ENCODE results near the gene ADRA2B.
"Not testable (repeated sequence)": the region's sequence is repeated elsewhere in the genome, so short reads cannot be mapped to it uniquely, and the experiment has no call there.

DNA sequence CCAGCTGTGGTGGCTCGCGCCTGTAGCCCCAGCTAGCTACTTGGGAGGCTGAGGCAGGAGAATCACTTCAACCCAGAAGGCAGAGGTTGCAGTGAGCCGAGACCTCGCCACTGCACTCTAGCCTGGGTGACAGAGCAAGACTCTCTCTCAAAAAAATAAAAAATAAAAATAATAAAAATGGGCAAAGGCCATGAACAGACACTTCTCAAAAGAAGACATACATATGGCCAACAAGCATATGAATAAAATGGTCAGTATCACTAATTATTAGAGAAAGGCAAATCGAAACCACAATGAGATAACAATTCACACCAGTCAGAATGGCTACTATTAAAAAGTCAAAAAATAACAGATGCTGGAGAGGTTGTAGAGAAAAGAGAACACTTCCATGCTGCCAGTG, 44.0 kb upstream of the ADRA2B start:
- TF ChIP-seq LEF1 (IDR thresholded peaks at IDR 0.05; ENCODE audit: borderline replicate concordance); FOXA1 (IDR thresholded peaks at IDR 0.05); BHLHE40 (IDR thresholded peaks at IDR 0.05; ENCODE audit: borderline replicate concordance); ZNF384 (IDR thresholded peaks at IDR 0.05): not testable (repeated sequence)

Measured in HEK293T (cell line).